Measurements from ENCODE around the gene SERPINH1.

The SERPINH1 gene

DNA sequence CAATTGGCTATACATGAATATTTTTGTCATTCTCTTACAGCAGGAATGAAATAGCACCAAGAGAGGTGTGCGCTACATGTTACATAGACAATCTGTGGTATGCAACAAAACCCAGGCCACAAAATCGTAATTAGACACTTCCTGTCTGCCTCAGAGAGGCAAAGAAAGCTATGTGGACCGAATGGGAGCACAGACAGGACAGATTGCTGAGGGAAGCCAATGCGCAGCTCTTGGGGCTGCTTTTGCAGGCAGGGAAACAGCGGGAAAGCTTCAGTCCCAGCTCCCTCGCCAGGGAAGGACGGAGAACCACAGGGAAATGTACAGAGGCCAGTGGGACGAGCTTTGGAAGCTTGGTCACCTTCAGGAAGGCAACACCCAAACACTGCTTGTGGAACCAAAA, 40.9 kb downstream of the SERPINH1 start:
- H3K4me3 ChIP-seq (replicated peaks in 1 of 2; ENCODE audit: low read depth in 2 of 2, low read length in 2 of 2), result no peak overlapping the region
- DNase-seq (ENCODE audit: low read depth in 2 of 2), result peak in 1 of 2 donors; percentile 42
- TF ChIP-seq, protein P1, sequence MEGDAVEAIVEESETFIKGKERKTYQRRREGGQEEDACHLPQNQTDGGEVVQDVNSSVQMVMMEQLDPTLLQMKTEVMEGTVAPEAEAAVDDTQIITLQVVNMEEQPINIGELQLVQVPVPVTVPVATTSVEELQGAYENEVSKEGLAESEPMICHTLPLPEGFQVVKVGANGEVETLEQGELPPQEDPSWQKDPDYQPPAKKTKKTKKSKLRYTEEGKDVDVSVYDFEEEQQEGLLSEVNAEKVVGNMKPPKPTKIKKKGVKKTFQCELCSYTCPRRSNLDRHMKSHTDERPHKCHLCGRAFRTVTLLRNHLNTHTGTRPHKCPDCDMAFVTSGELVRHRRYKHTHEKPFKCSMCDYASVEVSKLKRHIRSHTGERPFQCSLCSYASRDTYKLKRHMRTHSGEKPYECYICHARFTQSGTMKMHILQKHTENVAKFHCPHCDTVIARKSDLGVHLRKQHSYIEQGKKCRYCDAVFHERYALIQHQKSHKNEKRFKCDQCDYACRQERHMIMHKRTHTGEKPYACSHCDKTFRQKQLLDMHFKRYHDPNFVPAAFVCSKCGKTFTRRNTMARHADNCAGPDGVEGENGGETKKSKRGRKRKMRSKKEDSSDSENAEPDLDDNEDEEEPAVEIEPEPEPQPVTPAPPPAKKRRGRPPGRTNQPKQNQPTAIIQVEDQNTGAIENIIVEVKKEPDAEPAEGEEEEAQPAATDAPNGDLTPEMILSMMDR (IDR thresholded peaks at IDR 0.05; ENCODE audit: low read depth, low read length), result no peak

DNA sequence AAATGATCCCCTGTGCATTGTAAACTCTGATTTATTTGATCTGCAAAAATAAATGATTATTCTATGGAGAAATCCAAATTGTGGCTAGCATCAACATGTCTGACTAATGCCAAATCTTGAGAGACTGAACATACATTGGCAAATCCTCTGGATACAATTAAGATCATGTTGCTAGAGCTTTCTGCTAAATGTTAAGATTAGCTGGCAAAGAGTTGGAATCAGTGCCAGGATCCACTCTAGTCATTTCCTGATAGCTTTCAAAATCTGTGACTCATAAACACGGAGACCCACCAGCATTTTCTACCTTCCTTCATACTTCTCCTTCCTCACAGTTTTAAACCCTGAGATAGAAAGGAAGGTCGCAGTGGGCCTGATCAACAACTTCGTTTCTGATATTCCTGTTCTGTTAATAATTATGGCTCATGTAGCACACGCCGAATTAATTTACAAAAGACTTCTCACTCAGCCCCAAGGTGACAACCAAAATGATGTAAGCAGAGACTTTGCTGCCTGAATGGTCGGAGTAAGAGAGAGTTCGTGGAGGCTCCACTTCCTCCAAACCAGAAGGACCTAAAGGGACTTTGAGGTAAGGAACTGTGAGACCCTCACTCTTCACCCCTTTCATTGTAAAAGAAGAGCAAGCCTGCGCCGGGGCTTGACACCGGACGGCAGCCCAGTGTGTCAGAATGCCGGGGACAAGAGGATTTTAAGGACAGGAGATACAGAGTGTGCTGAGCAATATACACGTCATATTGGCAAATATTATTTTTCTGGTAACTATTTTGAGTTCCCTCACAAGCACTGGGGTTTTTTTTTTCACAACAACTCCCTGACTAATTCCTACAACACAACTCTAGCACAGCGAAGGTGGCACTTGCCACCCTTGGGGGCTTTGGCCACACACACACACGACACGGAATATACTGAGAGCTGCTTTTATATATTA, 42.0 kb downstream of the SERPINH1 start:
- H3K4me3 ChIP-seq (replicated peaks in 1 of 2; ENCODE audit: low read depth in 2 of 2, low read length in 2 of 2), result peak overlapping the region in 1 of 2 donors; percentile 8
- DNase-seq (ENCODE audit: low read depth in 2 of 2), result peak; percentile 90 to 94
- TF ChIP-seq, protein P1 (IDR thresholded peaks at IDR 0.05; ENCODE audit: low read depth, low read length), result no peak

DNA sequence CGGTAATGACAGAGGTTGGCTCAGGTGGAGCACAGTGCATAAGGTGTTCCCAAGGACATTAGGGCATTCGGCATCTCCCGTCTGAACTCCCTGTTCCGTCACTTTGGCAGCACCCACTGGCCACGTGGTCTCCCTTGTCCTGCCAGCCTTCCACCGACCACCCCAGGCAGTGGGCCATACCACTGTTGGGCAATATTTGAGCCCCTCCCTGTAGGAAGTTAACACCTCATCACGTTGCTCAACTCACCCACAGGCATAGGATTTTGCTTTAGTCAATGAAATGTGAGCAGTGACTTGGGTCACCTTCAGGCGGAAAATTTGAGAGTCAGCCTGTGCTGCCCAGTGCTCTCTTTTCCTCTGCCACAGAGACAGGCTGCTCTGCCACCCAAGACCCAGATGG, 44.0 kb downstream of the SERPINH1 start:
- TF ChIP-seq, protein P1 (IDR thresholded peaks at IDR 0.05; ENCODE audit: low read depth, low read length), result no peak
- no peak for DNase-seq (ENCODE audit: low read depth in 2 of 2)
- no peak overlapping the region for H3K4me3 ChIP-seq (replicated peaks in 1 of 2; ENCODE audit: low read depth in 2 of 2, low read length in 2 of 2)

DNA sequence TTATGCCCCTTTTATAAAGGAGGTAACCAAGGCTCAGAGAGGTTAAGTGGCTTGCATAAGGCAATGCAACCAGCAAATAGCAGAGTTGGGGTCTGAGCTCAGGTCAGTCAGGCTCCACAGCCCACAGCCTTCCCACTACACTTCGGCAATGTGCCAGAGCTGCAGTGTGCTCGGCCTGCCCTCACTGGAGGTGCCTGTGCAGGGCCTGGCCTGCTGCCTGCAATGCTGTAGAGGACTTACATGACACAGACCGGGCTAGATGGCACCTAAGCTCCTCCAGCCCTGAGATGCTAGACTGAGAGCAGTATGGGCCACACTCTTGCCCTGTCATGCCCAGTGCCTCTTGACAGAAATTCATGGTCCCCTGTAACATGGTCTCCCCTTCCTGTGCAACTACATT, 49.8 kb downstream of the SERPINH1 start:
- TF ChIP-seq, protein P1 (IDR thresholded peaks at IDR 0.05; ENCODE audit: low read depth, low read length), result no peak
- no peak overlapping the region for H3K4me3 ChIP-seq (replicated peaks in 1 of 2; ENCODE audit: low read depth in 2 of 2, low read length in 2 of 2)
- no peak for DNase-seq (ENCODE audit: low read depth in 2 of 2)

DNA sequence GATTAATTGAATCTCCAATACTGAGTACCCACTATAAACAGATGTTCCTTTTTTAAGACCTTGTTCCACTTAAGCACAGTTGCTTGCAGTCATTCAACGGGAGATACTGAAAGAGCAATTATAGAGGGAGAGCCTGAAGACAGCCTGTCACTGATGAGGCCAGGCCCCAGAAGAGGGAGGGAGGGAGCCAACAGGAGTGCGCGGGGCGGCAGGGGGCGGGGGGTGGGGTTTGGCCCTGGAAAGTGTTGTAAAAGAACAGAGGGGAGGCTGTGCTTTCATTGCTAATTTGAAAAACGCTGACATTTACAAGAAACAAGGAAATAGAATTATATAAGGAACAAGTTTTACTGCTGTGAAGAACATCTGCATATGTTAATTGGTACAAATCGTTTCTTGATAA, 53.7 kb downstream of the SERPINH1 start:
- TF ChIP-seq, protein P1 (IDR thresholded peaks at IDR 0.05; ENCODE audit: low read depth, low read length), result no peak
- H3K4me3 ChIP-seq (replicated peaks in 1 of 2; ENCODE audit: low read depth in 2 of 2, low read length in 2 of 2), result no peak overlapping the region
- DNase-seq (ENCODE audit: low read depth in 2 of 2), result no peak

DNA sequence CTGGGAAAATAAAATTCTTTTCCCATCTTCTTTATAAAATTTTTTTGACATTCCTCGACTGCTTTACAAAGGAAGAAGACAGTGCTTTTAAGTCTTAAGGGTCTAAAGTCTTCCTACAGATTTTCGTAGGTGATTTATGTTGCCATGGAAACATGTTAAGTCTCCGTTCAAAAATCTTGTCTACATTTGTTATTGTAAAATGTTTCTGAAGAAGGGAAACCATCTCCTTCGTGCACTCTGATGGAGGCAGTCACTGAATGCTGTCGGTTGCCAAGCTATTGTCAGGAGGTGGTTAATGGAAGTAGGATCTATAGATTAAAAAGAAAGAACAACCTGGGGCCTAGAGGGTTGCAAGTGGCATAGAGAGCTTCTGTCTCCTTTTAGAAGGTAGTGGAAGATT, 54.2 kb downstream of the SERPINH1 start:
- no peak for DNase-seq (ENCODE audit: low read depth in 2 of 2)
- H3K4me3 ChIP-seq (replicated peaks in 1 of 2; ENCODE audit: low read depth in 2 of 2, low read length in 2 of 2), result no peak overlapping the region
- TF ChIP-seq, protein P1 (IDR thresholded peaks at IDR 0.05; ENCODE audit: low read depth, low read length), result no peak
